ENCODE measurements around the gene AVPR1B.

AVPR1B gene

DNA sequence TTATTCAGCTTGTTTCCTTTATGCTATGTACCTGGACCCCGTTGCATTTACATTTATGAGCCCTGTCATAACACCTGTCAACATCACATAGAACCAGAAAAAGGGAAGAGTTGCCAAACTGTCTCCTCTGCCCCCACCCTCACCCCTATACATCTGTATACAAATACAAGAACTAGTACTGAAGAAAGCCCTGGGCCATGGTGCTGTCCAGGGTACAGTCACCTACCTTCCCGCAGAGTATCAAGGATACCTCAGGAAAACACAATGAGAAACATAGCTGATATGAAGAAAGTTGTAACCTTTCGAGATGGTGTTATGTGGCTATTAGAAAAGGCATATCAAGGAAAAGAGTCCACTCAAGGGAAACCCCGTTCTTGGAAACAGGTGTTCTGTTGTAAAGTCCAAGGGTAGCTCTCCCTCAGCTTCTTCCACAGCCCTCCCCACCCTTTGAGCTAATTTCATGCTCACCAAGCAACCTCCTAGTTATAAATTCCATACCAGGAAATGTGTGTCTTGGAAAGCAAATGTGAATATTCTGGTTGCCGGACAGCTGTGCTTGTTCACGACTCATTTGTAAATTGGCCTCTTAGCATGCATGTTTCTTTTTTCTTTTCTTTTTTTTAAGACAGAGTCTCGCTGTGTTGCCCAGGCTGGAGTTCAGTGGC, 16.7 kb upstream of the AVPR1B start:
- no peaks in the 10 kb centered on the region for H3K27me3 ChIP-seq (ENCODE audit: insufficient read depth, low read depth)
- no peak overlapping the region for H3K27ac ChIP-seq
- no peak overlapping the region for H2AFZ ChIP-seq (ENCODE audit: low read depth)
- TF ChIP-seq, protein P1, sequence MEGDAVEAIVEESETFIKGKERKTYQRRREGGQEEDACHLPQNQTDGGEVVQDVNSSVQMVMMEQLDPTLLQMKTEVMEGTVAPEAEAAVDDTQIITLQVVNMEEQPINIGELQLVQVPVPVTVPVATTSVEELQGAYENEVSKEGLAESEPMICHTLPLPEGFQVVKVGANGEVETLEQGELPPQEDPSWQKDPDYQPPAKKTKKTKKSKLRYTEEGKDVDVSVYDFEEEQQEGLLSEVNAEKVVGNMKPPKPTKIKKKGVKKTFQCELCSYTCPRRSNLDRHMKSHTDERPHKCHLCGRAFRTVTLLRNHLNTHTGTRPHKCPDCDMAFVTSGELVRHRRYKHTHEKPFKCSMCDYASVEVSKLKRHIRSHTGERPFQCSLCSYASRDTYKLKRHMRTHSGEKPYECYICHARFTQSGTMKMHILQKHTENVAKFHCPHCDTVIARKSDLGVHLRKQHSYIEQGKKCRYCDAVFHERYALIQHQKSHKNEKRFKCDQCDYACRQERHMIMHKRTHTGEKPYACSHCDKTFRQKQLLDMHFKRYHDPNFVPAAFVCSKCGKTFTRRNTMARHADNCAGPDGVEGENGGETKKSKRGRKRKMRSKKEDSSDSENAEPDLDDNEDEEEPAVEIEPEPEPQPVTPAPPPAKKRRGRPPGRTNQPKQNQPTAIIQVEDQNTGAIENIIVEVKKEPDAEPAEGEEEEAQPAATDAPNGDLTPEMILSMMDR (conservative IDR thresholded peaks at IDR 0.05; ENCODE audit: low read depth, low read length) = no peak
- no peaks in the 10 kb centered on the region for H3K79me2 ChIP-seq (ENCODE audit: insufficient read depth, low read depth)
- no peak overlapping the region for H3K4me2 ChIP-seq
- no peak overlapping the region for H3K9ac ChIP-seq
- no peaks in the 10 kb centered on the region for H3K4me1 ChIP-seq (ENCODE audit: low read depth, poor library complexity, severe bottlenecking)
- H3K36me3 ChIP-seq (ENCODE audit: insufficient read depth) = no peaks in the 10 kb centered on the region
- no peak overlapping the region for H3K4me3 ChIP-seq (IDR thresholded peaks at IDR 0.05; ENCODE audit: insufficient read depth, low read depth, low read length)
- H4K20me1 ChIP-seq (ENCODE audit: insufficient read depth) = no peaks in the 10 kb centered on the region

DNA sequence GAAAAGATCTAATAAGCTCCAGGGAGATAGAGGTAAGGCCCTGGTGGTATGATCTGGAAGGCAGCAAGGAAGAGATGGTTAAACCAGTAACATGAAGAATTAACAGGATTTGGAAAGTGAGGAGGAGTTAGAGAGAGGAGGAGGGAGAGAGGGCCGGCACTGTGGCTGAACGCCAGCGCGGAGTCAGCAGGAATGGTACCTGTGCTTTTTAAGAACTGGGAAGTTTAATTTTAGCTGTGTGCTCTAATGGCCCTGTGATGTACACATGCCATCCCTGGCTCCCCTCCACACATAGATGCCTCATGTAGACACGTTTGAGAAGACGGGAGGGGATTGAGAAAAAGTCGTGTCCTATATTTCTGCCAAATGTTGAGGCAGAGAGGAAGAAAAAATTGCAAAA, 13.8 kb upstream of the AVPR1B start:
- no peaks in the 10 kb centered on the region for H3K36me3 ChIP-seq (ENCODE audit: insufficient read depth)
- no peaks in the 10 kb centered on the region for H3K4me1 ChIP-seq (ENCODE audit: low read depth, poor library complexity, severe bottlenecking)
- H3K4me3 ChIP-seq (IDR thresholded peaks at IDR 0.05; ENCODE audit: insufficient read depth, low read depth, low read length) = no peak overlapping the region
- no peaks in the 10 kb centered on the region for H3K79me2 ChIP-seq (ENCODE audit: insufficient read depth, low read depth)
- H3K27me3 ChIP-seq (ENCODE audit: insufficient read depth, low read depth) = no peaks in the 10 kb centered on the region
- TF ChIP-seq, protein P1 (conservative IDR thresholded peaks at IDR 0.05; ENCODE audit: low read depth, low read length) = no peak
- no peak overlapping the region for H2AFZ ChIP-seq (ENCODE audit: low read depth)
- H4K20me1 ChIP-seq (ENCODE audit: insufficient read depth) = no peaks in the 10 kb centered on the region
- H3K9ac ChIP-seq = no peak overlapping the region
- H3K4me2 ChIP-seq = no peak overlapping the region
- H3K27ac ChIP-seq = no peak overlapping the region

DNA sequence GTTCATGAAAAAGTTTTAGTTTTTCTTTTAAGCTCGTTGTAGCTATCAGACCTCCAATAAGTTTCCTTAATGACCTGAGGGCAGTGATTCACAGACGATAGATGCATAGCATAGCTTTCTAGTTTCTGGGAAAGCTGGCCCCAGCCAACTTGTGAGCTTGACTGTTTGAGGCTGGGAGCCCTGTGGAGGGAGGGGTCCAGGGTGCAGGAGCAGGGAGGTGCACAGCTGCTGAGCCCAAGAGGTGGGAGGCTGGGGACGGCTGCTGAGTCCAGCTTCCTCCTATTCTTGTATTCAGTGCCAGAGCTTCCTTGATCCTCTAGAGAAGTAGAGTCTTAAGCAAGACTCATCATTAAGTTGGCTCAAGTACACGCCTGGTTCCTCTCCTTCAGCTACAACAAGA, 11.0 kb upstream of the AVPR1B start:
- Histone ChIP-seq H3K27me3 (ENCODE audit: insufficient read depth, low read depth) (no peaks in the 10 kb centered on the region), H3K4me3 (IDR thresholded peaks at IDR 0.05; ENCODE audit: insufficient read depth, low read depth, low read length) (no peak overlapping the region), H3K36me3 (ENCODE audit: insufficient read depth) (no peaks in the 10 kb centered on the region), H3K27ac (no peak overlapping the region), H3K4me1 (ENCODE audit: low read depth, poor library complexity, severe bottlenecking) (no peaks in the 10 kb centered on the region), H3K4me2 (no peak overlapping the region), H2AFZ (ENCODE audit: low read depth) (no peak overlapping the region), H4K20me1 (ENCODE audit: insufficient read depth) (no peaks in the 10 kb centered on the region), H3K9ac (no peak overlapping the region), H3K79me2 (ENCODE audit: insufficient read depth, low read depth) (no peaks in the 10 kb centered on the region)
- TF ChIP-seq, protein P1 (conservative IDR thresholded peaks at IDR 0.05; ENCODE audit: low read depth, low read length) = no peak

DNA sequence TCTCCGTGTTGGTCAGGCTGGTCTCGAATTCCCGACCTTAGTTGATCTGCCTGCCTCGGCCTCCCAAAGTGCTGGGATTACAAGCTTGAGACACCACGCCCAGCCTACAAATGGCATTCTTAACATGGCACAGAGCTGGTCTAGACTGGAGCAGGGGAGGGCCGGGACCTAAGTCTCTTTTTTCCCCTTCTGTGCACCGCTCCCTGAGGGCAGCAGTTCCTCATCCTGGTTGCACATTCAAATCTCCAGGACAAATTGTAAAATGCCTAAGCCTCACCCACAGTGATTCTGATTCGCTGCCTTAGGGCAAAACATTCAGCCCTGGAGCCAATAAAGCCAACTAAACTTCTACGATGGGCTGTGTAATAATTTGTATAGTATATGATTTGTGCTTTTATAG, 10.1 kb upstream of the AVPR1B start:
- Histone ChIP-seq H3K79me2 (ENCODE audit: insufficient read depth, low read depth) (no peaks in the 10 kb centered on the region), H3K9ac (no peak overlapping the region), H4K20me1 (ENCODE audit: insufficient read depth) (no peaks in the 10 kb centered on the region), H3K27ac (no peak overlapping the region), H3K4me3 (IDR thresholded peaks at IDR 0.05; ENCODE audit: insufficient read depth, low read depth, low read length) (no peak overlapping the region), H2AFZ (ENCODE audit: low read depth) (no peak overlapping the region), H3K27me3 (ENCODE audit: insufficient read depth, low read depth) (no peaks in the 10 kb centered on the region), H3K4me1 (ENCODE audit: low read depth, poor library complexity, severe bottlenecking) (no peaks in the 10 kb centered on the region), H3K36me3 (ENCODE audit: insufficient read depth) (no peaks in the 10 kb centered on the region), H3K4me2 (no peak overlapping the region)
- TF ChIP-seq, protein P1 (conservative IDR thresholded peaks at IDR 0.05; ENCODE audit: low read depth, low read length) = no peak
